HFFc6 (cell line): Measurements from ENCODE around the gene PRMT7. TPM values are rescaled to one million over a fixed set of nuclear protein-coding genes. Genes with fewer than 3 reads are reported as not detected.

Source experiments
- DNase-seq: peaks from one replicate; pipeline ENCODE4 v3.0.0-alpha.2; 2018
- H3K27ac Mint-ChIP-seq: 2 replicates; pipeline ENCODE4 v1.8.0; 2020; ENCODE audit warnings: mild to moderate bottlenecking, mixed read lengths
- H3K27me3 Mint-ChIP-seq: 2 replicates; pipeline ENCODE4 v1.8.0; 2021; ENCODE audit warnings: mild to moderate bottlenecking, moderate library complexity, mixed read lengths; ENCODE audit not compliant: insufficient read depth
- H3K36me3 Mint-ChIP-seq: 2 replicates; pipeline ENCODE4 v1.8.0; 2021; ENCODE audit warnings: low read depth, mixed read lengths
- H3K4me1 Mint-ChIP-seq: 2 replicates; pipeline ENCODE4 v1.8.0; 2020; ENCODE audit warnings: low read depth, mixed read lengths
- H3K4me3 Mint-ChIP-seq: 2 replicates; pipeline ENCODE4 v1.8.0; 2020; ENCODE audit warnings: mild to moderate bottlenecking, moderate library complexity, mixed read lengths
- H3K9me3 Mint-ChIP-seq: 2 replicates; pipeline ENCODE4 v1.8.0; 2020; ENCODE audit warnings: mild to moderate bottlenecking, mixed read lengths
- total RNA-seq, 6 experiments: library from RNA; stranded (reverse); fragmentation: NEBNext Ultra II Directional; extraction: Animal tissue kit (Norgen Biotek cat#: 25700); gene quantifications; 2 replicates in 1 of 6; 3 replicates in 5 of 6; pipeline ENCODE4 v1.2.3, GENCODE V29; 2021
- TF ChIP-seq, protein P1 (sequence below): fragments of 200-600 bp; sonication (generic); IDR thresholded peaks from 2 replicates; pipeline ENCODE4 v1.5.0; 2021; ENCODE audit warnings: antibody characterized with exemption, mild to moderate bottlenecking

Gene PRMT7
- total RNA-seq, 6 experiments from 2014 or later, result 32.1 to 37.7 (median 36.4) TPM

DNA sequence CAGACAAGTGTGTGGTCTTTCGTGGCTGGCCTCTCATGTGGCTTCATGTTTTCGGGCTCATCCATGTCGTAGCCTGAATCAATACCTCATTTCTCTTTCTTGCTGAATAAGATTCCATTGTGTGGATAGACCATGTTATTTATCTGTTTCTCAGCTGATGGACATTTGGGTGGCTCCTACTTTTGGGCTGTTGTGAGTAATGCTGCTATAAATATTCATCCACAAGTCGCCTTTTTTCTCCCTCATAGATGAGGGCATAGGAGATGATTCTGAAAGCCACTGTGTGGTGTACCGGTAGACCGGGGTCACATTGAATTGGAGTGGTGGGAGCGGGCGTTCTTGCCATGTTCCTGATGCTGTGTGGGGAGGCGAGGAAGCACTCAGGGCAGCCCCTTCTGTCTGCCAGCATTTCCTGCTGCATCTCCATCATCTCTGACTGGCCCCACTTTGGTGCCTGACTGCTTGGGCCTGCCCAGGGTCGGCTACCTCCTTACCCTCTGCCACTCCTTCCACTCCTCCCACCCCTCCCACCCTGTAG is 40.1 kb downstream of the PRMT7 start:
- Mint-ChIP-seq H3K9me3 (no peaks in the 10 kb centered on the region), H3K36me3 (peaks cover 20% of the 10 kb centered on the region), H3K4me1 (no peaks in the 10 kb centered on the region), H3K27ac (no peak overlapping the region), H3K27me3 (no peaks in the 10 kb centered on the region), H3K4me3 (no peak overlapping the region)
- TF ChIP-seq, protein P1, sequence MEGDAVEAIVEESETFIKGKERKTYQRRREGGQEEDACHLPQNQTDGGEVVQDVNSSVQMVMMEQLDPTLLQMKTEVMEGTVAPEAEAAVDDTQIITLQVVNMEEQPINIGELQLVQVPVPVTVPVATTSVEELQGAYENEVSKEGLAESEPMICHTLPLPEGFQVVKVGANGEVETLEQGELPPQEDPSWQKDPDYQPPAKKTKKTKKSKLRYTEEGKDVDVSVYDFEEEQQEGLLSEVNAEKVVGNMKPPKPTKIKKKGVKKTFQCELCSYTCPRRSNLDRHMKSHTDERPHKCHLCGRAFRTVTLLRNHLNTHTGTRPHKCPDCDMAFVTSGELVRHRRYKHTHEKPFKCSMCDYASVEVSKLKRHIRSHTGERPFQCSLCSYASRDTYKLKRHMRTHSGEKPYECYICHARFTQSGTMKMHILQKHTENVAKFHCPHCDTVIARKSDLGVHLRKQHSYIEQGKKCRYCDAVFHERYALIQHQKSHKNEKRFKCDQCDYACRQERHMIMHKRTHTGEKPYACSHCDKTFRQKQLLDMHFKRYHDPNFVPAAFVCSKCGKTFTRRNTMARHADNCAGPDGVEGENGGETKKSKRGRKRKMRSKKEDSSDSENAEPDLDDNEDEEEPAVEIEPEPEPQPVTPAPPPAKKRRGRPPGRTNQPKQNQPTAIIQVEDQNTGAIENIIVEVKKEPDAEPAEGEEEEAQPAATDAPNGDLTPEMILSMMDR, result no peak
- no peak for DNase-seq

DNA sequence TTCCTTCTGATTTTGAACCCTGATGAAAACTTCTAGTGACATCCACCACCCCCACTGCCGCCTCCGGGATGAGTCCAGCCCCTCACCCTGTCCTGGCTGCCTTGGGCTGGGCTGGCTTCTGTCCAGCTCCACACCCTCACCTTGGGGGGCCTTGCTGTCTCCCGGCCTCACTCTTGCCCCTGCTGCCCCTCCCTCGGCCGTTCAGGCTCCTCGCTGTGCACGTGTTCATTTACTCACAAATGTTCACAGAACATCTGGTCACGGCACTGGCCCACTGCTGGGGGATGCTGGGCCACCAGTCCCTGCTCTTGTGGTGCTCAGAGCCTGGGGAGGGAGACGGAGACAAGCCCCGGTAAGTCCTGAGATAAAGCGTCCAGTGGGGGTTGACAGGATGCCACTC is 40.6 kb downstream of the PRMT7 start:
- Mint-ChIP-seq H3K27me3 (no peaks in the 10 kb centered on the region), H3K4me3 (no peak overlapping the region), H3K27ac (no peak overlapping the region), H3K36me3 (peaks cover 20% of the 10 kb centered on the region), H3K9me3 (no peaks in the 10 kb centered on the region), H3K4me1 (no peaks in the 10 kb centered on the region)
- TF ChIP-seq, protein P1, result no peak
- DNase-seq, result no peak

DNA sequence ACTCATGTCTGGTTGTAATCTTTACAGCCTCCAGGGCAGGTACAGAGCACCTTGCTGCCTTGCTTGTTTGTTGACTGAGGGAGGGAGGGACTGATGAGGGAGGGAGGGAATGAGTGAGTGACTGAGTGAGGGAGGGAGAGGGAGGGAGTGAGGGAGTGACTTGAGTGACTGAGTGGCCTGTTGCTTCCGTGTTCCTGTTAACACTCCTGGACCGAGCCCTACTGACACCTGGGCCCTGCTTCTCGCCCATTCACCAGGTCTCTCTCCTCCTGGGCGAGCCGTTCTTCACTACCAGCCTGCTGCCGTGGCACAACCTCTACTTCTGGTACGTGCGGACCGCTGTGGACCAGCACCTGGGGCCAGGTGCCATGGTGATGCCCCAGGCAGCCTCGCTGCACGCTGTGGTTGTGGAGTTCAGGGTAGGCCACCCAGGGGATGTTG is 41.2 kb downstream of the PRMT7 start:
- TF ChIP-seq, protein P1, result no peak
- Mint-ChIP-seq H3K27me3 (no peaks in the 10 kb centered on the region), H3K27ac (no peak overlapping the region), H3K4me1 (no peaks in the 10 kb centered on the region), H3K4me3 (no peak overlapping the region), H3K36me3 (peaks cover 16% of the 10 kb centered on the region), H3K9me3 (no peaks in the 10 kb centered on the region)
- DNase-seq, result no peak

DNA sequence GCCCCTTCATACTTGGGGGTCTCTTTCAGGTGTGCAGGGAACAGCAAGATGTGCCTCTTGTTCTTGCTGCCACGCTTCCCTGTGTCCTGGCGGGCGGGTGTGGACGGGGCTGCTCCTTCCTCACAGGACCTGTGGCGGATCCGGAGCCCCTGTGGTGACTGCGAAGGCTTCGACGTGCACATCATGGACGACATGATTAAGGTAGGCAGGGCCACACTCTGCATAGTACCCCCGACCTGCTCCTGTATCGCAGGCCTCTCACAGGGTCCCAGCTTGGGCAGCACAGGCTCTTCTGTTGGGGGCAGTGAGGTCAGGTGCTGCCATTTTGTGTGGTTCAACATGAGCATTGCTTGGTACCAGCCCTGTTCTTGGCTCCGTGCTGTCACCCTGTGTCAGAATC is 42.5 kb downstream of the PRMT7 start:
- Mint-ChIP-seq H3K9me3 (no peaks in the 10 kb centered on the region), H3K4me1 (no peaks in the 10 kb centered on the region), H3K27ac (no peak overlapping the region), H3K27me3 (no peaks in the 10 kb centered on the region), H3K36me3 (peaks cover 9% of the 10 kb centered on the region), H3K4me3 (no peak overlapping the region)
- TF ChIP-seq, protein P1, result no peak
- no peak for DNase-seq

DNA sequence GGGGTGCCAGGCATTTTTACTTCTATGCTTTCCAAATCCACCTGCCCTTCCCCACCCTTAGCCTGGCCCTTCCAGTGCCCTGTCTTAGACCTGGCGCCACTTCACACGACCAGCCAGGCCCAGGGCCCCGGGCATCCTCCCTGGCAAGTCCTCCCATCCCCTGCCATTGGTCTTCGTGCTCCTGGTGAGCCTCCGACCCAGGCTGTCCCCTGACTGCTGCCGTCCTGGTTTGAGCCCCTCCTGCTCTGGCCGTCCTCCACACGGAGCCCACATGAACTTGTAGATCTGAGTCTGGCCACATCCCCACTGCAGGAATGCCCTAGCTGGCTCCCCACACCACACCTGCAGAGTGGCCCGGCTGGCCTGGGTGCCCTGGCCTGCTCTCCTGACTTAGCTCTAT is 44.0 kb downstream of the PRMT7 start:
- no peak overlapping the region for H3K27ac Mint-ChIP-seq
- no peaks in the 10 kb centered on the region for H3K9me3 Mint-ChIP-seq
- TF ChIP-seq, protein P1, result no peak
- no peaks in the 10 kb centered on the region for H3K4me1 Mint-ChIP-seq
- H3K4me3 Mint-ChIP-seq, result no peak overlapping the region
- no peak for DNase-seq
- no peaks in the 10 kb centered on the region for H3K36me3 Mint-ChIP-seq
- no peaks in the 10 kb centered on the region for H3K27me3 Mint-ChIP-seq
